ENCODE measurements around the gene IL11.

GRCh38 chr19:55376241-55376933, 6.1 kb upstream of the IL11 start, which contains the start of gene TMEM190:
- no peak for TF ChIP-seq CTCF (IDR thresholded peaks at IDR 0.05)
- no peak for TF ChIP-seq POLR2A (IDR thresholded peaks at IDR 0.05)
- no peak for TF ChIP-seq POLR2AphosphoS5 (IDR thresholded peaks at IDR 0.05)

Measured in stomach (tissue), 4 donors.